Stimulated activated CD8-positive, alpha-beta memory T cell treated with anti-CD3 and anti-CD28 coated beads, Interleukin-4, amount 100 ng/mL, for 24 hours (primary cell): ENCODE data around the gene PCBP3.
"Not testable (repeated sequence)": the region's sequence is repeated elsewhere in the genome, so short reads cannot be mapped to it uniquely, and the experiment has no call there.

Experiments used
- DNase-seq: peaks from one replicate; pipeline ENCODE4 v3.0.0-alpha.2; 2020; ENCODE audit warnings: low read depth

The PCBP3 gene

GRCh38 chr21:45635271-45636151, 8.0 kb upstream of the PCBP3 start:
- DNase-seq, result no peak

- no peak for DNase-seq
Measured at GRCh38 chr21:45636459-45636858, 7.1 kb upstream of the PCBP3 start.

- DNase-seq, result no peak
Measured at GRCh38 chr21:45636951-45637646, 6.4 kb upstream of the PCBP3 start.

GRCh38 chr21:45637883-45638282, 5.6 kb upstream of the PCBP3 start:
- no peak for DNase-seq

DNA sequence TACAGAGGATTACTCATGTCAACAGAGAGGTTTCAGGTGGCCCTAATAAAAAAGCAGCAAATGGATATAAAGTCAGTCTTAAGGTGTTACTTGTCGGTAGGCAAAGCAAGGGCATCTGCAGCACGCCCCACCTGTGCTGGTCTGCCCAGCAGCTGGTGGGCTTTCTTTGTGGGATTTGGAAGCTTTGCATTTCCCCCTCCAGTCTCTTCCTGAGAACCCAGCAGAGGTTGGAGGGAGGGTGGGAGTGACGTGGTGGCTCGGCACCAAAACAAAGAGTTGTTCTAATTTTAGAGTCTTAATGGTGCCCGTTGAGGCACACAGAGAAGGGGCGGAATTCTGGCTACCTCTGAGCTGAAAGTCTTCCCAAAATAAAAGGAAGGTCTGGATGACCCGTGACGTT, 4.8 kb upstream of the PCBP3 start:
- DNase-seq, result no peak

DNA sequence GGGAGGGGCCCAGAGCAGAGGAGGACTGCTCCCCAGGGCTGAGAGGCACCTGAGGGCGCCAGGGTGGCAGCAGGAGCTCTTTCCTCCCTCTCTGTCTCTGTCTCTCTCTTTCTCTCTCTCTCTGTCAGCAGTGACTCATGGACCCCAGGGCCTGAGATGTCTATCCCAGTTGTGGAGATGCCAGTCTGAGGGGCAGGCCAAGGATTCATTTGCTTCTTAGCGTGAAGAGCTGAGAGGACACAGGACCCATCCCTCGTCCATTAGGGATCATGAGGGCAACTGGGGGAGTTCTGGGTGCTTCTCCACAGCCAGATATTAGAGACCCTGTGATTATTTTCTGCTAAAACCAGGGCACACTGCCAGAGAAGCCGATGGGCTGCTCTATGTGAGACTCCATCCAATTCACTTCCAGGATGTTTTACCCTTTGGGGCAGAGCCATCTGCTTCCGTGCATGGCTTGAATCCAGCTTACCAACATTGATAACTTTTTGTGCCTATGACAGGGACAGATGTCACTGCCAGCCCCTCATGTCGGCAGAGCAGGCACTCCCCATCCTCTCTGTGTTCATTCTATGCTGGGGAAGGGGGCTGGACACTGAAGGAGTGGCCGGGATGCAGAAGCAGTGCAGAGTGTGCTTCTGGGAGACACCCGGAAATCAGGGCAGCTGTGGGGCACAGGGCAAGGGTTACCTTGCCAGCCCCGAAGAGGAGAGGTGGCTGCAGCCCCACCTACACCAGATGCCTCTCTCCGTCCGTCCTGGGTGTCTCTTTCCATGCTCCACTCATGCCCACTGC, 4.1 kb upstream of the PCBP3 start:
- no peak for DNase-seq

GRCh38 chr21:45640001-45640887, 3.3 kb upstream of the PCBP3 start:
- DNase-seq, result no peak

DNA sequence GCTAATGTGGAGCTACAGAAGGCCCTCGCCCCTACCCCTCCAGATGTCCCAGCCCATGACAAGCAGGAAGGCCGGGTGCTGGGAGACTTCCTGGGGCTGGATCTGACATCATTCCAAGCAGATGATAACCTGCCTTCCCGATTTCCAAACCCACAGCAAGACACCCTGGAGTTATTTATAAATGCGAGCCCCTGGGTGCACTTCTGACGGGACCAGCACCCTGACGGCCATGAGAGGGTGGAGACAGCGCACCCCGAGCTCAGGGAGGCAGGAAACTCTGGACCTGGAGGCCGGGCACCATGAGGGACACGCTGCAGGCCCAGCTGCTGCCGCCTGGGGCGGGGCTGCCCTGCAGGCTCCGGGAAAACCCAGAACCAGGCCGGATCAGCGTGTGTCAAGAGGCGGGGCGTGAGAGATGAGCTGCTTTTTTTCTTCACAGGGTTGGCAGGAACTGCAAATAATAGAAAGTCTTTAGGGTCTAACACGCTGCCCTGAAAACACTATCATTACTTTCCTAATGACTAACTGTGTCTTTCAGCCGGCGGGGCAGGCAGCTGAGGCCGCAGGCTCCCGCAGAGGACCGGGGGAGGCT, 2.5 kb upstream of the PCBP3 start:
- no peak for DNase-seq

- no peak for DNase-seq
Measured at GRCh38 chr21:45641480-45642035, 2.0 kb upstream of the PCBP3 start.

- no peak for DNase-seq
Measured at GRCh38 chr21:45642122-45642813, 1.3 kb upstream of the PCBP3 start.

- no peak for DNase-seq
Measured at GRCh38 chr21:45644041-45644906, 749 bp downstream of the PCBP3 start.

- no peak for DNase-seq
Measured at GRCh38 chr21:45651921-45652320, 8.4 kb downstream of the PCBP3 start.

- DNase-seq, result no peak
Measured at GRCh38 chr21:45655124-45655523, 11.6 kb downstream of the PCBP3 start.

- DNase-seq, result not testable (repeated sequence)
Measured at GRCh38 chr21:45656114-45656513, 12.6 kb downstream of the PCBP3 start.

GRCh38 chr21:45661913-45662622, 18.5 kb downstream of the PCBP3 start:
- not testable (repeated sequence) for DNase-seq

GRCh38 chr21:45662623-45663245, 19.2 kb downstream of the PCBP3 start:
- not testable (repeated sequence) for DNase-seq

- no peak for DNase-seq
Measured at GRCh38 chr21:45669382-45669781, 25.9 kb downstream of the PCBP3 start.

DNA sequence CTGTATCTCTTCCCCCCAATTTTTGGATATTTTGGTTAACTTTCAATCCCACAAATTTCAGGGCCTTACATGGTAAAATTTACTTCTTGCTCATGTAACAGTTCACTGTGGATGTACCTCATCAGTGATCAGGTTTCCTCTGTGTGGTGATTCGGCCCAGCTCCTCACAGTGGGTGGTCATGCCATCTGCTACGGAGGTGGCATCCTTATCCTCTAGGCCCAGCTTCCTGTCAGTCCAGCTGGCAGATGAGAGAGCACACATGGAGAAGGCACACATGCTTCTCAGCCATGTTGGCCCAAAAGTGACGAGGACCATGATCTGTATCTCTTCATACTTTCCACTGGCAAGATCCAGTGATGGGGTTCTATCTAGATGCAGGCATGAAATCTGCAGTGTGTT, 27.2 kb downstream of the PCBP3 start:
- DNase-seq, result no peak
